K562 (cell line): ENCODE measurements around the gene RBM4B. TPM values are rescaled to one million over a fixed set of nuclear protein-coding genes. Genes with fewer than 3 reads are reported as not detected.
A peak's percentile ranks its signal among the peaks of the same experiment; 100 is the strongest.

Experiments used
- ATAC-seq: fragments of 200-7000 bp; cut with Tn5 transposase; 3 replicates; pipeline ENCODE4 v1.9.1; 2020; ENCODE audit warnings: moderate library complexity
- BruUV-seq: library from RNA; stranded (reverse); fragments of 400-500 nt; replicated peaks from 2 replicates; lab custom pipeline; 2021; lab: Mats Ljungman, UMichigan
- CTCF ChIA-PET: fragments of 300-600 bp; formaldehyde crosslinking; extraction: SDS; loops from one replicate; lab custom pipeline; 2021; ENCODE audit warnings: low intra/inter-chr PET ratio; lab: Yijun Ruan, JAX
- POLR2A ChIA-PET: fragments of 300-600, 350-650 bp; sonication (Branson Sonifier 250); formaldehyde crosslinking; extraction: SDS; loops from one replicate; lab custom pipeline; 2021; ENCODE audit warnings: antibody characterized with exemption, inconsistent platforms; lab: Yijun Ruan, JAX
- DNase-seq, 4 experiments: peaks; one replicate each; pipeline versions ENCODE4 v3.0.0 to v3.0.0-alpha.2; 2011 to 2018; ENCODE audit warnings: low spot score in 3 of 4, mixed read lengths in 3 of 4; ENCODE audit errors: extremely low read depth in 1 of 4
- FAIRE-seq: peaks from 2 replicates; lab custom pipeline; 2011; peaks lifted over from hg19 to GRCh38; lab: Jason Lieb, UNC
- H2AFZ ChIP-seq: 2 replicates; pipeline ENCODE4 v1.6.0; 2011; ENCODE audit warnings: low read depth, low read length, control low read depth, inconsistent platforms
- H3K27ac ChIP-seq: fragments of 200-600 bp; 3 replicates; pipeline ENCODE4 v1.8.0; 2011; ENCODE audit warnings: low read depth, mild to moderate bottlenecking, control low read depth, inconsistent platforms, low read length, moderate library complexity, mixed read lengths; ENCODE audit errors: extremely low read depth
- H3K27me3 ChIP-seq, 2 experiments: fragments of 300-600 bp in 1 of 2; 2 replicates in 1 of 2; 3 replicates in 1 of 2; pipeline versions ENCODE4 v1.6.0 to v1.8.0; 2011; ENCODE audit warnings: inconsistent platforms in 2 of 2, low read length in 2 of 2, mild to moderate bottlenecking in 1 of 2, mixed read lengths in 1 of 2, moderate library complexity in 1 of 2; ENCODE audit not compliant: control insufficient read depth in 2 of 2, insufficient read depth in 2 of 2
- H3K36me3 ChIP-seq: fragments of 300-600 bp; 3 replicates; pipeline ENCODE4 v1.8.0; 2011; ENCODE audit warnings: mild to moderate bottlenecking, low read length, inconsistent platforms; ENCODE audit not compliant: control insufficient read depth, insufficient read depth
- H3K4me1 ChIP-seq, 2 experiments: fragments of 200-600 bp in 1 of 2; replicated peaks in 1 of 2; 2 replicates in 1 of 2; 3 replicates in 1 of 2; pipeline versions ENCODE4 v1.5.1 to v1.8.0; 2011; ENCODE audit warnings: inconsistent platforms in 2 of 2, low read length in 2 of 2, mild to moderate bottlenecking in 1 of 2, mixed read lengths in 1 of 2, moderate library complexity in 1 of 2; ENCODE audit not compliant: control insufficient read depth in 2 of 2, insufficient read depth in 2 of 2
- H3K4me2 ChIP-seq: 2 replicates; pipeline ENCODE4 v1.6.1; 2011; ENCODE audit warnings: low read length, control low read depth, inconsistent platforms, mixed read lengths; ENCODE audit not compliant: insufficient read depth
- H3K4me3 ChIP-seq: fragments of 200-600 bp; sonication (generic), shearing (Covaris generic); 2 replicates; pipeline ENCODE4 v1.5.1; 2016; ENCODE audit warnings: control low read depth, inconsistent platforms
- H3K79me2 ChIP-seq: fragments of 200-600 bp; 3 replicates; pipeline ENCODE4 v1.8.0; 2011; ENCODE audit warnings: low read length, inconsistent platforms; ENCODE audit not compliant: control insufficient read depth, insufficient read depth
- H3K9ac ChIP-seq, 2 experiments: 2 replicates each; pipeline versions ENCODE4 v1.6.0 to v1.6.1; 2011; ENCODE audit warnings: low read depth in 2 of 2, low read length in 2 of 2, control low read depth in 1 of 2, inconsistent platforms in 1 of 2, mild to moderate bottlenecking in 1 of 2, mixed read lengths in 1 of 2; ENCODE audit not compliant: insufficient read depth in 1 of 2
- H3K9me1 ChIP-seq: one replicate; pipeline ENCODE4 v1.6.0; 2011; ENCODE audit warnings: inconsistent platforms, mild to moderate bottlenecking, low read length, moderate library complexity; ENCODE audit not compliant: control insufficient read depth, insufficient read depth
- H3K9me3 ChIP-seq: replicated peaks from 2 replicates; pipeline ENCODE4 v1.5.1; 2011; ENCODE audit warnings: low read depth, low read length, inconsistent platforms; ENCODE audit not compliant: control insufficient read depth, insufficient read depth
- H4K20me1 ChIP-seq: replicated peaks from 2 replicates; pipeline ENCODE4 v1.6.1; 2011; ENCODE audit warnings: low read length, inconsistent platforms, mixed read lengths; ENCODE audit not compliant: control insufficient read depth, insufficient read depth
- CTCF ChIP-seq, 3 experiments: IDR thresholded peaks in 2 of 3; conservative IDR thresholded peaks in 1 of 3; 2 replicates each; pipeline ENCODE4 v1.5.1; 2011 to 2012; ENCODE audit warnings: low read length in 3 of 3, mild to moderate bottlenecking in 3 of 3, control low read depth in 2 of 3, improper control_type of control experiment in 1 of 3, inconsistent platforms in 1 of 3, low read depth in 1 of 3, mixed read lengths in 1 of 3, moderate library complexity in 1 of 3; ENCODE audit not compliant: insufficient read depth in 2 of 3
- EZH2 ChIP-seq: IDR thresholded peaks from 2 replicates; pipeline ENCODE4 v1.6.1; 2012; ENCODE audit warnings: low read depth, mild to moderate bottlenecking, inconsistent platforms, low read length, borderline replicate concordance
- HNRNPK ChIP-seq: fragments of 200-400 bp; formaldehyde crosslinking; IDR thresholded peaks from one replicate; pipeline ENCODE4 v1.6.1; 2018; ENCODE audit warnings: mild to moderate bottlenecking, low read depth, low read length; ENCODE audit not compliant: poor library complexity, severe bottlenecking
- KDM5B ChIP-seq: fragments of 200-600 bp; sonication (generic); IDR thresholded peaks from 2 replicates; pipeline ENCODE4 v1.6.1; 2012; ENCODE audit warnings: low read depth, mild to moderate bottlenecking, moderate library complexity, low read length, control low read depth, inconsistent platforms; ENCODE audit not compliant: insufficient replicate concordance
- MCM2 ChIP-seq: fragments of 450-650 bp; IDR thresholded peaks from 2 replicates; pipeline ENCODE4 v1.6.1; 2017; ENCODE audit warnings: low read depth, mild to moderate bottlenecking
- MECOM ChIP-seq: fragments of 250-450 bp; sonication (Bioruptor Pico); IDR thresholded peaks from 2 replicates; pipeline ENCODE4 v1.8.0; 2022; ENCODE audit warnings: inconsistent platforms
- POLR2G ChIP-seq: fragments of 200-400 bp; formaldehyde crosslinking; IDR thresholded peaks from 2 replicates; pipeline ENCODE4 v1.6.1; 2017; ENCODE audit warnings: low read depth, mild to moderate bottlenecking, antibody characterized with exemption, low read length, moderate library complexity
- RBFOX2 ChIP-seq: fragments of 200-400 bp; formaldehyde crosslinking; IDR thresholded peaks from 2 replicates; pipeline ENCODE4 v1.6.1; 2017; ENCODE audit warnings: low read depth, mild to moderate bottlenecking, low read length, moderate library complexity
- RBM22 ChIP-seq: fragments of 200-400 bp; formaldehyde crosslinking; IDR thresholded peaks from 2 replicates; pipeline ENCODE4 v1.6.1; 2018; ENCODE audit warnings: low read length, low read depth; ENCODE audit not compliant: poor library complexity, severe bottlenecking
- ZNF12 ChIP-seq: sonication (generic); formaldehyde crosslinking; IDR thresholded peaks from 2 replicates; pipeline ENCODE4 v1.4.0; 2020; ENCODE audit warnings: mild to moderate bottlenecking, missing genetic modification reagents
- WGBS: fragments of 100-300 bp; shearing (Covaris generic); methylation state at CpG from one replicate; pipeline ENCODE4 v1.1.6; 2016; ENCODE audit warnings: low coverage, mixed read lengths; ENCODE audit not compliant: insufficient coverage; ENCODE audit errors: missing lambda C conversion rate; 5-methylcytosine and 5-hydroxymethylcytosine counted together
- in situ Hi-C: fragments of 300-500 bp; cut with MboI; formaldehyde crosslinking; loops from 4 replicates; pipeline ENCODE4 v1.15.0; 2018; ENCODE audit warnings: inconsistent platforms, mixed read lengths
- intact Hi-C: fragments of 100-400 bp; cut with micrococcal nuclease; formaldehyde crosslinking; loops from 2 replicates; pipeline ENCODE4 v1.14.2; 2022
- polyA plus RNA-seq, 8 experiments: library from polyadenylated mRNA; depleted of rRNA in 4 of 8; stranded (reverse) in 5 of 8; unstranded in 3 of 8; fragments of >200 nt; fragmentation: Nextera tagmentation in 2 of 8; fragmentation: Illumina TruSeq in 1 of 8; extraction: Ambion mirVana in 2 of 8; extraction: Trizol in 1 of 8; gene quantifications; 2 replicates each; pipeline versions ENCODE4 v1.2.1 to v1.2.3, GENCODE V29; 2011 to 2014; ENCODE audit warnings: inconsistent platforms in 1 of 8, missing spikeins in 1 of 8
- total RNA-seq, 7 experiments: library from RNA; depleted of rRNA in 6 of 7; stranded (reverse); fragments of >200 nt in 6 of 7; fragmentation: Illumina TruSeq in 2 of 7; extraction: Trizol in 2 of 7; gene quantifications; 2 replicates each; pipeline versions ENCODE4 v1.2.1 to v1.2.3, GENCODE V29; 2011 to 2021; ENCODE audit warnings: low replicate concordance in 1 of 7

RBM4B gene
- total and polyA plus RNA-seq, 9 of the 15 experiments (the other 6 are each of a cell fraction or from before 2014, with no cell fraction given): 14.6 to 39.9 (median 23.3) TPM

GRCh38 chr11:66626926-66627325, 50.8 kb downstream of the RBM4B start:
- TF ChIP-seq HNRNPK: no peak
- no peak for TF ChIP-seq EZH2
- no peak for TF ChIP-seq ZNF12 (CRISPR knock-in tag)
- TF ChIP-seq MCM2: no peak
- no peak for TF ChIP-seq MECOM (CRISPR knock-in tag)
- no peak for TF ChIP-seq KDM5B
- Histone ChIP-seq H3K9ac (no peak overlapping the region), H4K20me1 (peaks cover 39% of the 10 kb centered on the region), H3K4me3 (no peak overlapping the region), H3K4me1 (peaks cover 0 to 16% of the 10 kb centered on the region in 2 experiments; a peak in 2 of 5 replicates), H3K27me3 (no peaks in the 10 kb centered on the region), H3K9me3 (no peaks in the 10 kb centered on the region), H3K9me1 (no peaks in the 10 kb centered on the region), H3K36me3 (peaks cover 94% of the 10 kb centered on the region), H2AFZ (no peak overlapping the region), H3K27ac (no peak overlapping the region), H3K79me2 (peaks cover 100% of the 10 kb centered on the region), H3K4me2 (no peak overlapping the region)
- POLR2A ChIA-PET: interaction anchor here (0.6 to 26.4 kb wide), 7 partner anchors 4 to 136 kb away, joined by 3 to 387 read pairs (median 3); partner anchors contain the start of genes RBM14, RBM4, RBM4B and ZDHHC24
- FAIRE-seq: no peak
- no peak for ATAC-seq
- CTCF ChIA-PET: no interaction called here
- no peak for DNase-seq
- WGBS: 95% methylated on average over 7 of the region's 7 CpGs
- in situ Hi-C loops (no loop called here), intact Hi-C loops (no loop called here)
- no TSS peak for BruUV-seq

- DNase-seq (no peak), FAIRE-seq (no peak), ATAC-seq (no peak)
- ChIA-PET CTCF (no interaction called here), POLR2A (interaction anchor here (0.6 to 26.4 kb wide), 3 partner anchors 4 to 135 kb away, joined by 3 to 387 read pairs (median 387); partner anchors contain the start of genes RBM14 and RBM4)
- in situ Hi-C loops: no loop called here
- no peaks in the 10 kb centered on the region for H3K9me1 ChIP-seq
- no peak overlapping the region for H3K27ac ChIP-seq
- no peak overlapping the region for H3K4me2 ChIP-seq
- H3K27me3 ChIP-seq: no peaks in the 10 kb centered on the region
- H3K79me2 ChIP-seq: peaks cover 100% of the 10 kb centered on the region
- H3K9ac ChIP-seq: no peak overlapping the region
- H2AFZ ChIP-seq: no peak overlapping the region
- H3K4me1 ChIP-seq: peaks cover 0 to 16% of the 10 kb centered on the region in 2 experiments; a peak in 3 of 5 replicates
- peaks cover 42% of the 10 kb centered on the region for H4K20me1 ChIP-seq
- 97% methylated on average over 25 of the region's 25 CpGs for WGBS
- peak; percentile 67 for TF ChIP-seq POLR2G
- no peak for TF ChIP-seq CTCF (IDR thresholded peaks at IDR 0.05 in 2 of 3, conservative IDR thresholded peaks at IDR 0.05 in 1 of 3; ENCODE audit: insufficient read depth in 2 of 3, low read depth in 1 of 3, low read length in 3 of 3)
- peak; percentile 62 for TF ChIP-seq RBFOX2
- peak; percentile 71 for TF ChIP-seq RBM22
- TF ChIP-seq, all 486 proteins: peak for 3
- Histone ChIP-seq H3K36me3 (peaks cover 94% of the 10 kb centered on the region), H3K4me3 (no peak overlapping the region), H3K9me3 (no peaks in the 10 kb centered on the region)
- BruUV-seq: no TSS peak
- intact Hi-C loops: no loop called here
Measured at GRCh38 chr11:66626382-66626781, 51.3 kb downstream of the RBM4B start.
